H1 (cell line): ENCODE measurements around the gene ZBTB7A. TPM values are rescaled to one million over a fixed set of nuclear protein-coding genes. Genes with fewer than 3 reads are reported as not detected.
"Not testable (repeated sequence)": the region's sequence is repeated elsewhere in the genome, so short reads cannot be mapped to it uniquely, and the experiment has no call there.

ENCODE experiments used
- CTCF ChIA-PET: fragments of 300-600 bp; sonication (Branson Sonifier 250); formaldehyde crosslinking; loops from one replicate; lab custom pipeline; 2021; ENCODE audit not compliant: partially characterized antibody; lab: Charles Lee
- POLR2A ChIA-PET: fragments of 300-600 bp; sonication (Branson Sonifier 250); formaldehyde crosslinking; loops from one replicate; lab custom pipeline; 2021; ENCODE audit warnings: inconsistent platforms; ENCODE audit not compliant: partially characterized antibody; lab: Charles Lee
- DNase-seq, 2 experiments: peaks; one replicate each; pipeline versions ENCODE4 v3.0.0 to v3.0.0-alpha.2; 2010 to 2022; ENCODE audit warnings: low spot score in 2 of 2, low read depth in 1 of 2, mixed read lengths in 1 of 2
- FAIRE-seq: peaks from 2 replicates; lab custom pipeline; 2011; peaks lifted over from hg19 to GRCh38; lab: Jason Lieb, UNC
- H2AFZ ChIP-seq: 2 replicates; pipeline ENCODE4 v1.8.1; 2012; ENCODE audit warnings: low read length, inconsistent platforms
- H2AK5ac ChIP-seq: 2 replicates; pipeline ENCODE4 v1.6.1; 2013; ENCODE audit warnings: low read depth, low read length
- H2BK120ac ChIP-seq: replicated peaks from 2 replicates; pipeline ENCODE3; 2013; ENCODE audit warnings: low read depth, low read length, inconsistent platforms
- H2BK12ac ChIP-seq: 2 replicates; pipeline ENCODE4 v1.6.1; 2013; ENCODE audit warnings: low read depth, low read length
- H2BK15ac ChIP-seq: 2 replicates; pipeline ENCODE4 v1.6.1; 2013; ENCODE audit warnings: low read length
- H2BK20ac ChIP-seq: 2 replicates; pipeline ENCODE4 v1.6.1; 2013; ENCODE audit warnings: low read length
- H2BK5ac ChIP-seq: 2 replicates; pipeline ENCODE4 v1.6.1; 2013; ENCODE audit warnings: low read depth, low read length
- H3K14ac ChIP-seq: 2 replicates; pipeline ENCODE4 v1.6.1; 2013; ENCODE audit warnings: inconsistent platforms; ENCODE audit not compliant: insufficient read length
- H3K18ac ChIP-seq: 2 replicates; pipeline ENCODE4 v1.6.1; 2013; ENCODE audit warnings: low read length; ENCODE audit errors: extremely low read depth
- H3K23ac ChIP-seq: 2 replicates; pipeline ENCODE4 v1.6.1; 2013; ENCODE audit warnings: inconsistent platforms; ENCODE audit not compliant: insufficient read length
- H3K23me2 ChIP-seq: 2 replicates; pipeline ENCODE4 v1.6.1; 2013; ENCODE audit warnings: low read depth, low read length
- H3K27ac ChIP-seq: 2 replicates; pipeline ENCODE4 v1.6.1; 2011; ENCODE audit warnings: low read depth, low read length, inconsistent platforms
- H3K27me3 ChIP-seq, 4 experiments: replicated peaks in 1 of 4; 1 replicate in 1 of 4; 2 replicates in 3 of 4; pipeline versions ENCODE4 v1.6.1 to v1.8.1; 2011 to 2013; ENCODE audit warnings: low read length in 3 of 4, mild to moderate bottlenecking in 3 of 4, inconsistent platforms in 2 of 4, mixed read lengths in 2 of 4, moderate library complexity in 1 of 4; ENCODE audit not compliant: control insufficient read depth in 3 of 4, insufficient read depth in 3 of 4; ENCODE audit errors: extremely low read depth in 1 of 4
- H3K36me3 ChIP-seq, 4 experiments: 2 replicates each; pipeline versions ENCODE4 v1.6.1 to v1.8.1; 2011 to 2013; ENCODE audit warnings: mild to moderate bottlenecking in 4 of 4, low read length in 3 of 4, moderate library complexity in 2 of 4, control low read depth in 1 of 4, inconsistent platforms in 1 of 4; ENCODE audit not compliant: insufficient read depth in 4 of 4, control insufficient read depth in 2 of 4
- H3K4ac ChIP-seq: replicated peaks from 2 replicates; pipeline ENCODE3; 2013; ENCODE audit warnings: low read length, low read depth, mixed read lengths, inconsistent platforms; ENCODE audit not compliant: insufficient read length
- H3K4me1 ChIP-seq, 4 experiments: replicated peaks in 1 of 4; 1 replicate in 1 of 4; 2 replicates in 3 of 4; pipeline versions ENCODE4 v1.6.1 to v1.8.1; 2011 to 2013; ENCODE audit warnings: low read length in 3 of 4, inconsistent platforms in 2 of 4, mixed read lengths in 1 of 4; ENCODE audit not compliant: insufficient read depth in 4 of 4, control insufficient read depth in 3 of 4
- H3K4me2 ChIP-seq, 2 experiments: 2 replicates each; pipeline versions ENCODE4 v1.6.1 to v1.8.1; 2011 to 2013; ENCODE audit warnings: low read depth in 2 of 2, low read length in 2 of 2, control low read depth in 1 of 2, inconsistent platforms in 1 of 2, mild to moderate bottlenecking in 1 of 2; ENCODE audit not compliant: insufficient read depth in 1 of 2
- H3K4me3 ChIP-seq, 4 experiments: fragments of 200-600, 300-600 bp in 1 of 4; sonication (generic), shearing (Covaris generic), sonication (Bioruptor Twin) in 1 of 4; 2 replicates each; pipeline versions ENCODE4 v1.5.1 to v1.8.1; 2011 to 2016; ENCODE audit warnings: low read length in 4 of 4, low read depth in 3 of 4, control low read depth in 2 of 4, inconsistent platforms in 2 of 4, mild to moderate bottlenecking in 2 of 4, mixed read lengths in 1 of 4, moderate library complexity in 1 of 4; ENCODE audit not compliant: insufficient read depth in 2 of 4; ENCODE audit errors: extremely low read depth in 1 of 4
- H3K56ac ChIP-seq: replicated peaks from 2 replicates; pipeline ENCODE3; 2013; ENCODE audit warnings: low read depth, mild to moderate bottlenecking, mixed read lengths, low read length, inconsistent platforms; ENCODE audit not compliant: insufficient read length
- H3K79me1 ChIP-seq: 2 replicates; pipeline ENCODE4 v1.6.1; 2013; ENCODE audit warnings: low read depth, low read length, control low read depth
- H3K79me2 ChIP-seq, 2 experiments: 2 replicates each; pipeline versions ENCODE4 v1.6.1 to v1.8.1; 2012 to 2013; ENCODE audit warnings: low read length in 2 of 2, mild to moderate bottlenecking in 2 of 2, inconsistent platforms in 1 of 2; ENCODE audit not compliant: insufficient read depth in 2 of 2, control insufficient read depth in 1 of 2
- H3K9ac ChIP-seq, 4 experiments: replicated peaks in 1 of 4; 1 replicate in 1 of 4; 2 replicates in 3 of 4; pipeline versions ENCODE4 v1.6.1 to v1.8.1; 2011 to 2013; ENCODE audit warnings: low read depth in 3 of 4, low read length in 3 of 4, control low read depth in 2 of 4, mild to moderate bottlenecking in 2 of 4, moderate library complexity in 2 of 4, inconsistent platforms in 1 of 4; ENCODE audit errors: extremely low read depth in 1 of 4
- H3K9me3 ChIP-seq, 2 experiments: 2 replicates each; pipeline versions ENCODE4 v1.6.1 to v1.8.1; 2012 to 2013; ENCODE audit warnings: mild to moderate bottlenecking in 2 of 2, moderate library complexity in 2 of 2, control low read depth in 1 of 2, inconsistent platforms in 1 of 2, low read depth in 1 of 2, low read length in 1 of 2, mixed read lengths in 1 of 2; ENCODE audit not compliant: insufficient read depth in 2 of 2
- H4K20me1 ChIP-seq, 2 experiments: replicated peaks in 1 of 2; 2 replicates each; pipeline versions ENCODE3 to v1.8.1; 2011 to 2013; ENCODE audit warnings: inconsistent platforms in 2 of 2, low read length in 2 of 2, mild to moderate bottlenecking in 1 of 2; ENCODE audit not compliant: insufficient read depth in 2 of 2, control insufficient read depth in 1 of 2
- H4K5ac ChIP-seq: 2 replicates; pipeline ENCODE4 v1.6.1; 2013; ENCODE audit warnings: low read length, low read depth, mixed read lengths, inconsistent platforms; ENCODE audit not compliant: insufficient read length
- H4K8ac ChIP-seq: 2 replicates; pipeline ENCODE4 v1.8.0; 2013; ENCODE audit warnings: mild to moderate bottlenecking, moderate library complexity, low read length, inconsistent platforms; ENCODE audit not compliant: insufficient read depth; ENCODE audit errors: extremely low read depth
- H4K91ac ChIP-seq: replicated peaks from 2 replicates; pipeline ENCODE3; 2013; ENCODE audit warnings: low read length, mixed read lengths, inconsistent platforms; ENCODE audit not compliant: insufficient read length
- WGBS, 2 experiments: shearing (Covaris generic) in 1 of 2; methylation state at CpG; one replicate each; pipeline versions ENCODE4 v1.1.6 to v1.1.7; 2013 to 2015; ENCODE audit warnings: low lambda C conversion rate in 2 of 2, mixed read lengths in 2 of 2, inconsistent platforms in 1 of 2, low coverage in 1 of 2, missing lambda C conversion rate in 1 of 2; ENCODE audit not compliant: insufficient replicate concordance in 2 of 2, insufficient coverage in 1 of 2, insufficient read length in 1 of 2; ENCODE audit errors: extremely low coverage in 1 of 2, missing lambda C conversion rate in 1 of 2; 5-methylcytosine and 5-hydroxymethylcytosine counted together
- polyA plus RNA-seq, 7 experiments: library from polyadenylated mRNA; depleted of rRNA in 3 of 7; stranded (reverse) in 5 of 7; unstranded in 2 of 7; fragments of >200 nt in 5 of 7; fragments of 200-250 nt in 2 of 7; gene quantifications; 1 replicate in 5 of 7; 2 replicates in 1 of 7; 4 replicates in 1 of 7; pipeline versions ENCODE4 v1.2.1 to v1.2.3, GENCODE V29; 2011 to 2013; ENCODE audit warnings: missing spikeins in 2 of 7, mixed read lengths in 2 of 7
- total RNA-seq: library from RNA; stranded (reverse); fragmentation: NEBNext Ultra II Directional; extraction: Animal tissue kit (Norgen Biotek cat#: 25700); gene quantifications from 2 replicates; pipeline ENCODE4 v1.2.1, GENCODE V29; 2021

ZBTB7A gene
- total and polyA plus RNA-seq, 2 of the 8 experiments (the other 6 are each of a cell fraction or from before 2014, with no cell fraction given): 5.6 to 17.8 TPM

GRCh38 chr19:3998667-3999412 is 67.9 kb downstream of the ZBTB7A start:
- H4K20me1 ChIP-seq, H4K5ac ChIP-seq, H3K36me3 ChIP-seq, H3K9ac ChIP-seq, H3K79me2 ChIP-seq, H3K23ac ChIP-seq, H3K9me3 ChIP-seq, H3K56ac ChIP-seq, H3K4ac ChIP-seq, H2BK20ac ChIP-seq, H3K4me2 ChIP-seq, H3K79me1 ChIP-seq, H3K27me3 ChIP-seq, H2BK120ac ChIP-seq, FAIRE-seq, H2AK5ac ChIP-seq, H2BK15ac ChIP-seq, CTCF ChIA-PET, DNase-seq, H2BK12ac ChIP-seq, H2AFZ ChIP-seq, H4K91ac ChIP-seq, H3K18ac ChIP-seq, H3K14ac ChIP-seq, H2BK5ac ChIP-seq, H3K23me2 ChIP-seq, H4K8ac ChIP-seq, H3K4me3 ChIP-seq, H3K27ac ChIP-seq, H3K4me1 ChIP-seq: not testable (repeated sequence)
- POLR2A ChIA-PET: interaction anchor here (6.3 kb wide), 1 partner anchor 15 kb away, joined by 69 read pairs; the partner anchor contains the start of gene EEF2
- WGBS, 2 experiments: 87% methylated on average over 12 of the region's 29 CpGs; no CpG with 5 or more reads in 1 of the 2 experiments
